Nucleus accumbens (tissue), 56 donors: ENCODE results near the gene ROBO4.

Experiments used
- DNase-seq, 56 donors: peaks; one replicate each; lab custom pipeline; 2025; lab: John Stamatoyannopoulos, UW

ROBO4 gene

DNA sequence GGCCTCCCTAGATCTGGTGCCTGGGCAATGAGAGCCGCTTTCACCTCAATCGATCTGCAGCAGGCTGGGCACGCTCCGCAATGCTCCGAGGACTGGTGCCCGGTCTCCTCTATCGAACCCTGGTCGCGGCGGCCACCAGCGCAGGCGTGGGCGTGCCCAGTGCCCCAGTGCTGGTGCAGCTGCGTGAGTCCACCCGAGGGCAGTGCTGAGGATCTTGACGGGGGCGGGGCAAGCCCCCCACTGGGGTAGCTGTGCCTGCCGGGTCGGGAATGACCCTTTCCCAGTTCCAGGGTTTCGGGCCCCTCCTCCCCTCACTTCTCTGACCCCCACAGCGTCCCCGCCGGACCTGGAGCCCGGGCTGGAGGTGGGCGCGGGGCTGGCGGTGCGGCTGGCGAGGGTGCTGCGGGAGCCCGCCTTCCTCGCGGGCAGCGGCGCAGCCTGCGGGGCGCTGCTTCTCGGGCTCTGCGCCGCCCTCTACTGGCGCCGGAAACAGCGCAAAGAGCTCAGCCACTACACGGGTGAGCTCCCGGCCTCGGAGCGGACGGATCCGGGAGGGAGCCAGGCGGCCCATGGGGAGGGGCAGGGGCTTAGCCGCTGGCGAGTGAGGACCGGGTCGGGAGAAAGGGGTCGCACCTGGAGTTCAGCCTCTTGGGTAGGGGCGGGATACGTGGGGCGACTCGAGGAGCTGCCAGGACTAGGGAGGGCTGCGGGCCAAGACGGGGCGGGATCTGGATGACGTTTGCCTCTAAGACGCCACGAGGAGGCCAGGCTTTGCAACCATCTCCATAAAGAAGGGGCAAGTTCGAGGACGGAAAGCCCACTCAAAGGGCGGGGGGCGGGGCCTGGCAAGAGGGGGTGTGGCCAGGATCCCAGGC is 21.5 kb downstream of the ROBO4 start:
- DNase-seq, result peak; percentile 40 to 98 (median 86)

DNA sequence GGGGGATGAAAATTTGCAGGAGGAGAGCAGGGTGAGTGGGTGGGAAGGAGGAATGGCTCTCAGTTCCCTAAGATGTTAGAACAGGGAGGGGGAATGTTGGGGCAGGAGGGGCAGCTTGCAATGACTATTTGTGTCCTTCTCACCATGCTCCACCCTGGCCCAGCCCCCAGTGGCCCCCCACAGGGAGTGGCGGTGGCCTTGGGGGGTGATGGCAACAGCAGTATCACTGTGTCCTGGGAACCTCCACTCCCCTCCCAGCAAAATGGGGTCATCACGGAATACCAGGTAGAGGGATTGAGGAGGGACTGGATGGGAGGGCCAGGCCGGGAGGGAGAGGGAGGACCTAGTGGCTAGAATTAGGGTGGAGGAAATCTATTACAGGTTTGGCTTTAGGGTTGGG is 22.3 kb downstream of the ROBO4 start:
- DNase-seq, result no peak

DNA sequence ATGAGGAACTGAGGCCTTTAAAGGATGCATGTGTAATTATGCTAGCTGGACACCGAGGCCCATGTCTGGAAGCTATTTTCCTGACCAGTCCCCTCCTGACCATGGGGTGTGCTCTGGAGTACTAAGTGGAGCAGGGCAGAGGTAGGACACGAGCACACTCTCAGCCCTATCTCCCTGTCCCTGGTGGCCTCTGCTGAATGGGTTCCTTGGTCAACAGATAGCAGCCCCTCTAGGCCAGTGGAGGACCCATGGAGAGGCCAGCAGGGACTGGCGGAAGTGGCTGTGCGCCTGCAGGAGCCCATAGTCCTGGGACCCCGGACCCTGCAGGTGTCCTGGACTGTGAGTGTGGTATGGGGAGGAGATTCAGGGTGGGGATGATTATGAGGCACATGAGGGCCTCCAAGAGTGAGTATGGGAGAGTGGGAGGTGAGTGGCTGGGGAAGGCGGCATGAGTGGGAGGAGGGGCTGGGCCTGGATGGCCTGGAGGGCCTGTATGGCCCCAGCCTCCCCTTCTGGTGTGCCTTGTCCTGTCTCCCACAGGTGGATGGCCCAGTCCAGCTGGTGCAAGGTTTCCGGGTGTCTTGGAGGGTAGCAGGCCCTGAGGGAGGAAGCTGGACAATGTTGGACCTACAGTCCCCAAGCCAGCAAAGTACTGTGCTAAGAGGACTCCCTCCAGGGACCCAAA is 23.0 kb downstream of the ROBO4 start:
- no peak for DNase-seq

DNA sequence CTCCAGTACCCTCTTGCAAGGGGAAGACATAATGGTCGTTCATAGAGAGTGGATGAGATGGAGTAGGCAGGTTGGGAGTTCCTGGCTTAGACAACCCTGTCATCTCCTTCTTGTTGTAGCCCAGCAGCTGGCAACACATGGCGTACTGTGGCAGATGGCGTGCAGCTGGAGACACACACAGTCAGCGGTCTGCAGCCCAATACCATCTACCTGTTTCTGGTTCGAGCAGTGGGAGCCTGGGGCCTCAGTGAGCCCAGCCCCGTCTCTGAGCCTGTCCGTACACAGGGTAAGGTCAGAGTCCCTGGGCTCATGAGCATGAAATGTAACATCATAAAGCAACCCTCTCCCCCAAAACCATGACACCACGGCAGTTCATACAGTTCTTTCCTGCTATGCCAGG is 23.7 kb downstream of the ROBO4 start:
- DNase-seq, result no peak

DNA sequence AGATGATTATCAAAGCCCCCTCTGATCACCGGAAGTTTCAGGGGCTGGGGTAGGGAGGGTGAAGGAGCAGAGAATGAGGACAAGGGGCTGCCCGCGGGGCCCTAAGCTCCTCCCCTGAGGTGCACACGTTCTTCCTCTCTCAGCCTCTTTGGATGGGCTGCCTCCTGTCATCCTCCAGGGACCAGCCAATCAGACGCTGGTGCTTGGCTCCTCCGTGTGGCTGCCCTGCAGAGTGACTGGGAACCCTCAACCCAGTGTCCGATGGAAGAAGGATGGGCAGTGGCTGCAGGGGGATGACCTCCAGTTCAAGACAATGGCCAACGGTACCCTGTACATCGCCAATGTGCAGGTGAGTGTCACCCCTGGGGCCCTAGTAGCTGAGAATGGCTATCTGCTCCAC is 24.9 kb downstream of the ROBO4 start:
- no peak for DNase-seq

DNA sequence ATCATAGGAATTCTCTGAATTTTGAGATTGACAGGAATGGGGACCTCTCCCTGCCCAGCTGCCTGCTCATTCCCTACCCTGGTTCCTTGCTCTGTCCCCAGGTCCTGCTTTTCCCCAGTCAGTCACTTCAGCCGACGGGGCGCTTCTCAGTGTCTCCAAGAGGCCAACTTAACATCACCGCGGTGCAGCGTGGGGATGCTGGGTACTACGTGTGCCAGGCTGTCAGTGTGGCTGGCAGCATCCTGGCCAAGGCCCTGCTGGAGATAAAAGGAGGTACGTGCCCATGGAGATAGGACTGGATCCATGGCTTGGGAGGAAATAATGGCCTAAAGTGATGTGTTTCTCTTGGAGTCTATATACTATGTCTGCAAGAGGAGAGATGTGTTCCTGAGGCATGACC is 25.4 kb downstream of the ROBO4 start:
- no peak for DNase-seq

DNA sequence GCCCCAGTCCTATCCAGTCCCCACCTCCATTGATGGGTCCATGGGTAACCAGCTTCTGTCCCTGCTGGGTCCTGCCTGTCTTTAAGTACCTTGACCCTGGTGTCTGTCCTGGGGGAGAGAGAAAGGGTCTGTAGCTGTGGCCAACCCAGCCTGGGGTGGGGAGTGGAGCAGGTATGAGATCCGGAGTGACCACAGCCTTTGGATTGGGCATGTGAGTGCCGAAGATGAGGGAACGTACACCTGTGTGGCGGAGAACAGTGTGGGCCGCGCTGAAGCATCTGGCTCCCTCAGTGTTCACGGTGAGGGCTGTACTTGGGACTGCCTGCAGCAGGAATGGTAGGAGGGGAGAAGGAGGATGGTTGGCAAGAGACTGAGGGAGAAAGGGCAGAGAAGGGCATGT is 27.2 kb downstream of the ROBO4 start:
- DNase-seq, result no peak

DNA sequence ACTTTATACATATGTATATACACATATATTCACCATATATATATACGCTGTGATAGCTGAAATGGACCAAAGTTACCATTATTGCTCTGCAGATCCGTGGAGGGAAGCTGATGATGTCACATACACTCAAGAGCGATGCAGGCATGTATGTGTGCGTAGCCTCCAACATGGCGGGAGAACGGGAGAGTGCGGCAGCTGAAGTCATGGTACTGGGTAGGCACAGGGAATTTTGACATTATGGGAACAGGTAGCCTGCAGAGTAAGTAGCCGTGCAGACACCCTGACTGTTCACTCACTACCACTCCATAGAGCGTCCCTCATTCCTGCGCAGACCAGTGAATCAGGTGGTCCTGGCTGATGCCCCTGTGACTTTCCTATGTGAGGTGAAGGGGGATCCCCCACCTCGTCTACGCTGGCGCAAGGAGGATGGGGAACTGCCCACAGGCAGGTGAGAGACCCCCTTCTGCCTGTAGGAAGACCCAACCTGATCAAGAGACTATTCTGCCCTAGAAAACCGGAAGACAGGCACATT is 27.7 kb downstream of the ROBO4 start:
- no peak for DNase-seq

DNA sequence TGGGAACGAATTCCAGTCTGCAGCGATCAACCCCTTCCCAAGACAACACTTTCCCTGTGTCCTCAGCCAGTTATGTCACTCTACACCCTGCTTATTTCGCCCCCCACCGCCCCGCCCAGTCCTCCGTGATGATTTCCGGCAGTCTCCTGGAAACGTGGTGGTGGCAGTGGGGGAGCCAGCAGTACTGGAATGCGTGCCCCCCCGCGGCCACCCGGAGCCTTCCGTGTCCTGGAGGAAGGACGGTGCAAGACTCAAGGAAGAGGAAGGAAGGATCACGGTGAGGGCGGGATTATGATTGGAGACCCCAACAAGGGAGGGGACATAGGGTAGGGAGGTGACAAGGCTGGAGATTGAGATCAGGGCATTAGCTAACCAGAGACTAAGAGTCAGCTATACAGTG is 28.3 kb downstream of the ROBO4 start:
- DNase-seq, result no peak

DNA sequence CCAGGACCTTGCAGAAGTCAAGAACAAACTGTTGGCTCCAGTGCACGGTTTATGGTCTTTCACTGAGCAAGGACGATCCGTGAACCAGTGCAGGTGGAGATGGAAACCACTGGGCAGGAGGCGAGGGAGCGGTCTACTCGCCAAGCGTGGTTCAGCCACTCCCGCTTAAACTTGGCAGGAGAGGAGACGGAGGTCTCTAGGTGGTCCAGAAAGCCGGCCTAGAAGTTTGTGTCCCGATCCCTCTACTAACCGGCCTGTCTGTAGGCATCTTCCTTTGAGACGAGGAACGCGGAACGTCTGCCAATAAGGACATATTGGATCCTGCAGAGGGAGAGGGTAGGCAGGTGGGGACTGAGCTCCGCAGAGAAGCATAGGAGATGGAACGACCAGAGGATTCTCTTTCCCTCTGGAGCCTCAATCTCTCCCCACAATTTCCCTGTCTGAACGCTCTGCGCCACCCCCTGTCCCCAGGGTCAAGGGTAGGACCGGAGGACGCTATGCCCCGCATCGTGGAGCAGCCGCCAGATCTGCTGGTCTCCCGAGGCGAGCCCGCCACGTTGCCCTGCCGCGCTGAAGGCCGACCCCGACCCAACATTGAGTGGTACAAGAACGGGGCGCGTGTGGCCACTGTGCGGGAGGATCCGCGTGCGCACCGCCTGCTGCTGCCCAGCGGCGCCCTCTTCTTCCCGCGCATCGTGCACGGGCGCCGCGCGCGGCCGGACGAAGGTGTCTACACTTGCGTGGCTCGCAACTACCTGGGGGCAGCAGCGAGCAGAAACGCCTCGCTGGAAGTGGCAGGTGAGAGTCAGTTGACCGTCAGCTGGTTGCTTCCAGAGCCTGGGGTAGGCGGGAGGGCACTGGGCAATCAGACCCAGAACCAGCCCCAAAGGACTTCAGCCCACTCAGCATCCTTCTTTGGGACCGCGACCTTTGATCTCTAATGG is 29.1 kb downstream of the ROBO4 start:
- DNase-seq, result no peak

DNA sequence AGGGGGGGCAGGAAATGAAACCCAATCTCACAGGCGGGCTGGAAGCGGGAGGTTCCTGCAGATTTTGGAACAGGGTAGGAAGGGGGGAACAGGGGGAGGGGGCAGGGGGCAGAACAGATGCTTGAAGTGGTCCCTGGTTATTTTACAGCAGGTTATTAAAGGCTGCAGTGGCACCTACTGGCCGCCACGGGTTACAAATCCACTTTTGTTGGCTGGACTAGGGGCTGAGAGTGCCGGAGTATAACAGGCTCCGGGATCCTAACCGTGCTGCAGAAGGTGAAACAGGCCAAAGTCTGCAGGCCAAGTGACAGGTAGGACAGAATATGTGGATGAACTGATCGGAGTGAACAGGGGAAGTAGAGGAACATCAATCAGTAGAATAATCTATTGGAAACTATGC is 30.0 kb downstream of the ROBO4 start:
- DNase-seq, result peak in 5 of 56 donors; percentile 4 to 17 (median 12)

DNA sequence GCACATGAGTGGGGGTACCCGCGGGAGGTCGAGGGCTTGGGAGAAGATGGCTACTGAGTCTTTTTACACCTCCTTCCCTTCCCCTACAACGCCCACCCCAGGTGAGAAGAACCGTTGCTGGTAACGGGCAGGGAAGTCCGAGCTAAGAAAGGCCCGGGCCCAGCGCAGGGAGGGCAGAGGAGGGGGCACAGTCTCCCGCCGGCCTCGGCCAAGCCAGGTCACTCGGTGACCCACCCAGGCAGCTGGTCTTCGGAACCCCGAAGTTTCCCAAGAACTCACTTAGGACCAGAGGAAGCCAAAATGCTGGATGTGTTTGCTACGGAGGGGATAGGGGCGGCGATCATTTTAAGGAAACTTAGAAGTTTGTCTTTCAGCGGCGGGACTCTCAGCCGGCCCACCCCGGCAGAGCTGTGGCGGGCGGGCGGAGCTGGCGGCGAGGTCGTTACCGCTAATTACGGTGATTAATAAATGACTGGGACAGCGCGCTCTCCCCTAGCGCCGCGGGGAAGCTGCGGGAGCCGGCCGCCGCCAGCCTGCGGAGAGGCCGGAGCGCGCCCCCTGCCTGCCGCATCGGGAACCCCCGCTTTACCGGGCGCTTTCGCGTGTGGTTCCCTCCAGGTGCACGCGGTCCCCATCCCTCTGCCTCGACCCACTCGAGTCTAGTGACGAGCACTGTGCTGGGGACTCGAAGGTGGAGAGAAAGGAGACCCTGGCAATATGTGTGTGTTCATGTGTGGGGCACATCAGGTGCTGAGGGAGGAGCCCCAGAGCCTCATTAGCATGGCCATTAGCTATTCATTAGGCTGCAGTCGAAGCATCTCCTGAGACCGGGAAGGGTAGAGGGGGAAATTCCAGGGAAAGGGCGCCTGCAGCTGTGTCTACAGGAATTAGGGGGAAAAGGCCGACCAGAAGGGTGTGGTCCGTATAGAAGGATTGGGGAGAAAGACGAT is 31.5 kb downstream of the ROBO4 start:
- peak in 9 of 56 donors; percentile 6 to 46 (median 21) for DNase-seq

DNA sequence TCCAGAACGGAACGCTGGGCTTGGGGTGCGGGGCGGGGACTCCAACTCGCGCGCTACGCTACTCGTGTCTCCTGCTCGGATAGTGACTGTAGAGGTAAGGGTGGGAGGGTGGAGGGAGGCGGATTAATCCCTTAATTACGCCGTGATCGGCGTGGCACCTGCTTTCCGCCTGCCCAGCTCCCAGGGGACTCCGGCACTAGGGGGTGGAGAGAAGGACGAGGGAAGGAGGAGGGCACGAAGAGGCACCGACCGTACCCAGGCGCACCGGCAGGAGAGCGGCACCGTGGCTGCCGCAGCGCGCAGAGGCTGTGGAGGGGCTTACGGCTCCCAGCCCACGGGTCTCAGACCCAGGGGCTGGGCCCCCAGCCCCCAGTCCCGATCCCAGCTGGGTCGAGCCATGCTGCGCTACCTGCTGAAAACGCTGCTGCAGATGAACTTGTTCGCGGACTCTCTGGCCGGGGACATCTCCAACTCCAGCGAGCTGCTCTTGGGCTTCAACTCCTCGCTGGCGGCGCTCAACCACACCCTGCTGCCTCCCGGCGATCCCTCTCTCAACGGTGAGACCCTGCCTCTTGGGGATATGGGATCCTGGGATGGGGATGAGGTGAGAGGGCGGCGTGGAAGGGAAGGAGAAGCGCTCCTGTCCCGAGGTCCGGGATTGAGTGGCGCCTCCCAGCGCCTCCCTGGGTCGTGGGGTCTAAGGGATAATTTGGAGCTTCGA is 32.3 kb downstream of the ROBO4 start, which contains the start of gene ROBO3:
Gene ROBO3, plus strand, starts transcription at position 252 of the 721 bp plus-strand sequence. Its CDS starts 146 bp downstream, at position 398.
- DNase-seq, result no peak

DNA sequence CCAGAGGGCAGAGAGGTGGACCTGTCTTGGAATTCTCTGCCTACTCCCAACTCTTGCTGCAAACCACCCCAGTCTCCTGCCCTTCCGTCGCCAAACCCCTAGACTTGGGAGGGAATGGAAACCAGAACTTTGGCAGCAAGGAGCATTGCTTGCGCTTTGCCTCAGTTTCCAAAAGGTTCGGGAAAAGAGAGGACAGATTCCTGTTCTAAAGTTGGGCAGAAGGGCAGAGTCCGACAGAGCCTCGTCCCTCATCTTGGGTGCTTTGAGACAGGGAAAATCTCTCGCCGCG is 32.8 kb downstream of the ROBO4 start:
- DNase-seq, result no peak

DNA sequence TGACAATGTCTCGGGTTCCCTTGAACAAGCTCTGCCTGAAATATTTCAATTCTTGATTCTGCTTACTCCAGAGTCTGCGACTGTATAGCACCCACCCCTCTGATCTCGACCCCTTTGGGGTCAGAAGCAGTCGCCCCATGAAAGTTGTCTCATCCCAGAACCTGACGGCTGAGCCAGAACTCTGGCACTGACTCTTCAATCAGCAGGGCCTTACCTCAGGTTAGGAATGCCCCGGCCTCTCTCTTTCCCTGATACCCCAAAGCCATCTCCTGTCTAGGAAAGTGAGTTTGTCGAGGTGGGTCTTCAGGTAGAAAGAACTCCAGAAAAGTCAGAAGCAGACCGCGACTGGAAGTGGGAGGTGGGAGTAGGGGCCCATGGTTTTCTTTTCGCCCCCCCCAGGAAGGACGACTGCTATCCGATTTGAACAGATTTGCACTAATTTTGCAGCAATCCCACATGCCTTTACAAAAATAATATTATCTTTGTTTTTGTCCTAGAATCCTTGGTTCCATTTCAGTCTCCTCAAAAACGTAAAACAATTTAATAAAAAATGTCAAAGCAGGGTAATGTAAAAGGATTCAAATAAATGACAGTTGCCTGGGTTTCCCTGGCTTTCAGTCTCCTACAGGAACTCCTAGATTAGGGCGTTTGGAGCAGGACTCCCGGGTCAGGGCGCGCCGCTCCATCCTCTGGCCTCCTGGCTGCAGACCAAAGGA is 33.3 kb downstream of the ROBO4 start:
- DNase-seq, result no peak

DNA sequence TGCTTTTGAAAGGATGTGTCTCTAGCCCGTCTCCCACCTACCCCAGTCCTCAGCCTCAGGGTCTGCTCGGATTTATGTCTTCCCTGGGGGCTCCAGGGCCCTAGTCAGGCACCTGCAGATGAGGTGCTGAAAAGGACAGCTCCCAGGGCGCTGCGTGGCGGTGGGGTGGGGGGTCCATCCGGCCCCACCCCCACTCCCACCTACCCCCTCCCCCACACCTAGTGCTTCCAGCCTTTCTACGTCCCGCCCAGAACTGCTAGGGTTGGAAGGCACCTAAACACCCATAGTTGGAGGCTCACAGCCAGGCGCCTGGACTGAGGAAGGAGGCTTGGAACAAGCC is 33.9 kb downstream of the ROBO4 start:
- no peak for DNase-seq

DNA sequence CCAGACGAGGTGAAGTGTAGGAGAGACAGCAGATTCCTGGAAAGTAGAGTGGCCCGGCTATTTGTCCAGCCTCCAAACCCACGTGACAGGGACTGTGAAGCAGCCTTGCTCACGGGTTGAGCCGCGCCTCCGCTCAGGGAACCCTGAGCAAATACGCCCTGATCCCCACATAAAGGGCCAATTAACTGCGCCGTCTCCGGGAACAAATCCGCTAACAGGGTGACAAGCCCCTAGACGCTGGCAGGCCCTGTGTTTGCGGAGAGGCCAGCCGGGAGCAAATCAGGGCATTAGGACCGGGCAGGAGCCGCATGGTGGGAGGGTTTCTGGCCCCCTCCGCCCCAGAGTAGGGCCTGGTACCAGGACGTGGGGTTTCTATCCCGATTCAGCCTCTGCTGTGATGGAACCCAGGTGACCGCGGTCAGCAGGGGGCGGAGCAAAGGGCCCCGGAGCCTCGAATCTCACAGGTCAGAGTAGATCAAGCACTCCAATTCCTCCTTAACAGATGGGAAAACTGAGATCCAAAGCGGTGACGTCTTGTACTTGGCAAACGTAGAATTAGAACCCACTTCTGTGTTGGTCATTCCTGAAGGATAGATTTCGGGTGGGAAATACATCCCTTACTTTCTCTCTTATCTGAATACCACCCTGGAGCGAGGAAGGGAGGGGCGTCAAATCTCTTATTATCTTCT is 34.4 kb downstream of the ROBO4 start:
- DNase-seq, result peak in 20 of 56 donors; percentile 6 to 62 (median 29)

DNA sequence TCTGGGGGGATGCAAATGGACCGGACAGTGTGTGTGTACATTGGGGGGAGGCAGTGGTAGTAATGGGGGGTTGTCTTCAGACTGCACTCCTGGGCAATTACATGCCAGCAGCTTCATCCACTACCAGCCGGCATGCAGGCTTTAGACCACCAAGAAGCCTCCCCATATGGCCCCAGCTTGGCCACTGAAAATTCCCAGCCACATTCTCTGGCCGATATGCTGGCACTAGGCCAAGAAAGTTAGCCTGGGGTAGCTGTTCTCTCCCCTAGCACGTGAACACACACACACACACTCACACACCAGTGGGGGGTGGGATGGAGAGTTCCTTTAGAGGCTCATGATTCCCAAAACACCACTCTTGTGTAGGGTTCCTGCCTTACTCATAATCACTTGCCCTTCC is 36.0 kb downstream of the ROBO4 start:
- DNase-seq, result no peak
